ENCODE results near the gene DDAH1.

GRCh38 chr1:85427849-85428248, 37.1 kb downstream of the DDAH1 start:
- TF ChIP-seq CTCF (IDR thresholded peaks at IDR 0.05) (no peak), POLR2A (IDR thresholded peaks at IDR 0.05) (no peak)
